Spleen (tissue), 7 donors: Measurements from ENCODE around the gene DTD1.

Source experiments
- CTCF ChIP-seq, 11 experiments: fragments of 200-600 bp in 7 of 11; fragments of 450-650 bp in 4 of 11; sonication (generic) in 4 of 11; IDR thresholded peaks in 8 of 11; conservative IDR thresholded peaks in 3 of 11; 1 replicate in 7 of 11; 2 replicates in 4 of 11; pipeline versions ENCODE4 v1.4.0 to v1.8.0; 2016 to 2021; ENCODE audit warnings: antibody characterized with exemption in 11 of 11, inconsistent platforms in 4 of 11, mild to moderate bottlenecking in 1 of 11
- POLR2A ChIP-seq, 3 donors: fragments of 450-650 bp; IDR thresholded peaks; one replicate each; pipeline ENCODE4 v1.5.1; 2017; ENCODE audit warnings: antibody characterized with exemption in 3 of 3, mild to moderate bottlenecking in 1 of 3
- POLR2AphosphoS5 ChIP-seq, 3 donors: sonication (generic); formaldehyde crosslinking; IDR thresholded peaks; one replicate each; pipeline ENCODE4 v1.5.1; 2017; ENCODE audit warnings: antibody characterized with exemption in 3 of 3
- donor health status: DM: no; HTN: no; CAD: no; lungs with moderate emphysema.
- donor health status: DM: no; HTN: no; CAD: no.
- donor health status: DM: no; HTN: no; CAD: no.

GRCh38 chr20:18577942-18578341 lies 9.9 kb upstream of the DTD1 start:
- TF ChIP-seq POLR2A (IDR thresholded peaks at IDR 0.05) (no peak), CTCF (IDR thresholded peaks at IDR 0.05 in 8 of 11, conservative IDR thresholded peaks at IDR 0.05 in 3 of 11) (no peak), POLR2AphosphoS5 (IDR thresholded peaks at IDR 0.05) (no peak)
